ENCODE data around the gene OTOP2. TPM values are rescaled to one million over a fixed set of nuclear protein-coding genes. Genes with fewer than 3 reads are reported as not detected.
"Not testable (repeated sequence)": the region's sequence is repeated elsewhere in the genome, so short reads cannot be mapped to it uniquely, and the experiment has no call there.

Gene OTOP2
- total RNA-seq, 2 experiments from 2014 or later: not detected

GRCh38 chr17:74960570-74961342 lies 36.7 kb downstream of the OTOP2 start:
- CTCF ChIA-PET: interaction anchor here (0.6 to 3.8 kb wide), 29 partner anchors 9 to 451 kb away, joined by 3 to 31 read pairs (median 5); partner anchors contain the start of genes CDR2L, HID1, KCTD2 and MRPL58
- POLR2A ChIA-PET: interaction anchor here (0.6 to 2.4 kb wide), 4 partner anchors 12 to 244 kb away, joined by 3 to 17 read pairs (median 4); partner anchors contain the start of gene MRPL58

DNA sequence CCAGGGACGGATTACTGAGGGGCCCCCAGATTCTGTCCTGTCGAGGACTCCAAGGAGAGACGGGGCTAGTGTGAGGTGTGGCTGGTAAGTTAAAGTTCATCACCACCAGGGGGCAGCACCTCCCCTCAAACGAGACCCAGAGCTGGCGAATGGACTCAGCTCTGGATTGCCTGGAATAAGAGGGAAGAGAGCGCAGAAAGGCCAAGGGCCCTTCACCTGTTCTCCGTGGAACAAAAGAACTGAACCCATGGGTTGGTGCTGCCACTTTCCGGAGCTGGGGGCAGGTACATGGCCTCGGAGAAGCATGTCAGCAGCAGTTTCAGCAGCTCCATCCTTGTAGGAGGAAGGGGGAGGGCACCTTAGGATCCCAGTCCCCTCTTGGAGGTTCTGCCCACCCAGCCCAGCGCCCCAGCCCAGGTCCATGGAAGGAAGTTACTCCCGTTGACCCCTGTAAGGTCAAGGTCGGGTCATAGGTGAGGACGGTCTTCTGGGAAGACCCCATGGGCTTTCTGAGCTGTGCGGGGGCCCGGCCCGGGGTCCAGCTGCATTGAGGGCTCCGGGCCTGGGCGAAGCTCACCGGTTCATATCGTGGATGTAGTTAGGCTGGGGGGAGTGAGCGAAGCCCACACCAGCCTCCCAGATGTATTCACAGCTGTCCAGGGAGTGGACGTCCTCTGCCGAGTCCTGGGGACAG lies 37.7 kb downstream of the OTOP2 start:
- ChIA-PET CTCF (interaction anchor here (0.6 to 3.8 kb wide), 27 partner anchors 10 to 450 kb away, joined by 3 to 31 read pairs (median 6); partner anchors contain the start of genes ARMC7, CDR2L, HID1 and KCTD2), POLR2A (interaction anchor here (0.5 to 2.4 kb wide), 5 partner anchors 11 to 445 kb away, joined by 3 to 17 read pairs (median 4); partner anchors contain the start of gene MRPL58)

GRCh38 chr17:74962622-74963394 lies 38.7 kb downstream of the OTOP2 start:
- CTCF ChIA-PET: interaction anchor here (0.6 to 3.8 kb wide), 18 partner anchors 9 to 490 kb away, joined by 3 to 31 read pairs (median 6); partner anchors contain the start of genes ARMC7, CDR2L, HID1 and MRPL58
- POLR2A ChIA-PET: interaction anchor here (2.4 kb wide), 1 partner anchor 49 kb away, joined by 17 read pairs; the partner anchor contains the start of gene MRPL58

GRCh38 chr17:74963656-74964055 lies 39.6 kb downstream of the OTOP2 start:
- CTCF ChIA-PET: interaction anchor here (0.6 to 3.8 kb wide), 6 partner anchors 8 to 449 kb away, joined by 3 to 31 read pairs (median 3); partner anchors contain the start of gene MRPL58
- POLR2A ChIA-PET: no interaction called here

- ChIA-PET CTCF (interaction anchor here (0.6 to 1.3 kb wide), 3 partner anchors 10 to 147 kb away, joined by 3 read pairs; no protein-coding TSS in a partner anchor), POLR2A (no interaction called here)
Observed at GRCh38 chr17:74964246-74964761, 40.2 kb downstream of the OTOP2 start.

DNA sequence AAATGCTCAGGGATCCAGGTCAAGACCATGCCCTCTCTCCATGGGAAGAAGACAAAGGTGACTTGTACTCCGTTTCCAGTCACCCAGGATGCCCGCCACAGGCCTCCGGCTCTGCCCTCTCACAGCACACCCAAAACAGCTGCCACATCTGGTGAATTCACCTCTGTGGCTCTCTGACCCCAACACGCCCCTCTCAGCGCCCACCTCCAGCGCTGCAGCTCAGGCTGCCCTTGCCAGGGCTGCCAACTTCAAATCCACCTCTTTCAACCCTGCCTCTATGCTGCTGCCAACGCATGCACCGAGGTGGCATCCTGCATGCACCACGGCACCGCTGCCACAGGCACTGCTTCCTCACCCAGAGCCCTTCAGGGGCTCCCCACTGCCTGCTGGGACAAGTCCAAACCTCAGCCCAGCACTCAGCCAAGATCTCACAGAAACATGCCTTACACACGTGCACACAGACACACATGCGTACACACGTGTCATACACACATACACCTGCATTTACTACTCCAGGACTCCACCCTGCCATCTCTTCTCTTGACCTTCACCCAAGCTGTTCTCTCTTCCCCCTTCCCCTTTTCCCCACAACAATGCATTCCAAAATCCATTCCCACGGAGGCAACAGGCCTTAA lies 41.0 kb downstream of the OTOP2 start:
- ChIA-PET CTCF (no interaction called here), POLR2A (no interaction called here)

DNA sequence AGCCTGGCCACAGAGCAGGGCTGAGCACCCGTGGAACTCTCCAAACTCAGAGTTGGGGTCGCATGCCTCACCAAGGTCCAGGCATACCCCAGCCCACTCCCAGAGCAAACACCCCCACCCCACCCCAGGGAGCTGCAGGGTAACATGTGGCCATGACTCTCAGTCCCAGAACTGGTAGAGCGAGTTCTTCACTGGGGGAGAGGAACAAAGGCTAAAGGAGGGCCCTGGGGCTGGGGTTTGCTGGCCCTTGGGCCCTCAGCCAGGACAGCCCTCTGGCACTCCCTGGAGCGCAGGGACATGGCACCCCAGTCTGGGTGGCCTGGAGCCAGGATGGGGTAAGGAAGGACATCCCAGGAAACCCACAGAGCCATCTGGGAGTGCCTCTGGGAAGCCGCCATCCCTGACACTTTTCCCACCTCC lies 44.3 kb downstream of the OTOP2 start:
- ChIA-PET POLR2A (interaction anchor here (0.5 kb wide), 1 partner anchor 27 kb away, joined by 3 read pairs; no protein-coding TSS in a partner anchor), CTCF (interaction anchor here (1.4 kb wide), 1 partner anchor 11 kb away, joined by 6 read pairs; no protein-coding TSS in a partner anchor)

- POLR2A ChIA-PET: not testable (repeated sequence)
- CTCF ChIA-PET: interaction anchor here (1.1 to 1.6 kb wide), 2 partner anchors 9 to 13 kb away, joined by 4 to 5 read pairs; no protein-coding TSS in a partner anchor
Observed at GRCh38 chr17:74969501-74969900, 45.4 kb downstream of the OTOP2 start.

DNA sequence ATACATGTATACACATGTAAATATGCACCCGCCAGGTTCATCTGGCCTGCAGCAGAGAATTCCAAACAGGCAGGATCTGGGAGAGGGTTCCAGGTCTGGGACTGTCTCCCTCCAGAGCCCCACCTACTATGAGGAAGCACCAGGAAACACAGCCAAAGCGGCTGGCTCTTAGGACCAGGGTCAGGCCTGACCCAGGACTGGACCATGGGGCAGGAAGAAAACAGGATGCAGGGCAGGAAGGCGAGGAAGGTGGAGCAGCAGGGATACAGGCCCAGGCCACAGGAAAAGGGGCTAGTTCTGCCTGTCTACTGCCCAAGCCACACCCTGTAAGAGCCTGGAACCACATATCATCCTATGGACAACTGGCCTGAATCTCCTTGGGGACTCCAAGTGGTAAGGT lies 46.3 kb downstream of the OTOP2 start:
- ChIA-PET POLR2A (no interaction called here), CTCF (interaction anchor here (1.6 to 3.6 kb wide), 3 partner anchors 9 to 14 kb away, joined by 5 to 23 read pairs (median 6); no protein-coding TSS in a partner anchor)

DNA sequence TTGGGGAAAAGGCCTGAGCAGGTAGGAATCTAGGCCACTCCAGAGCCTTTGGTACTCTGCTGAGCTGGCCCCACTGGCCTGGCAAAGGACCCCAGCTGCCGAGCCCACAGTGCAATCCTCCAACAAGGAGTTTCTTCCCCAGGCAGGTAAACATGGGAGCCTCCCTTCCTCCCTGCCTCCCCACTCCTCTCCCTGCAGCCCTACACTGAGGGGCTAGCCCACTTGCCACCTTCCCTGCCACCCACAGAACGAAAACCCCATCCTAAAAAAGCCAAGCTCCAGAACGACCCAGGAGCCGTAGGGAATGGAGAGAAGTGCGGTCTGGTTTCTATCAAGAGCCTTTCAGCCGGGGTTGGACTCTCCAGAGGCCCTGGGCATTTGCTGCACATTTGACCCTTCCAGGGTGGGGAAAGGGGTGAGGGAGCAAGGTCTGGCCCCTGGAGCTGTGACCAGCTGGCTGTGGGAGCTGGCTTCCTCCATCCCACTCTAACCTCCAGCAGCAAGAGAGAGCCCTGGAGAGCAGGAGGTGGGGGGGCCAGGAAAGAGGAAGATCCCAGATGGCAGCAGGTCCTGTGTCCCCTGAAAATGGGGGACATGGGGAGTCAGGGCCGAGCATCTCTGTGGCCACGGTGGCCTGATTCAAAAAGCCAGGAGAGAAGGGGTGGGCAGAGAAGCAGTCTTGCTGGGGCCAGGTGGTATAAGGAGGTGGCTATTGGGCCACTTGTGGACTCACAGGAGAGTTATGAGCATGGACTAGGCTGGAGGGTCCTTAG lies 47.2 kb downstream of the OTOP2 start:
- POLR2A ChIA-PET: no interaction called here
- CTCF ChIA-PET: interaction anchor here (1.2 to 3.6 kb wide), 5 partner anchors 8 to 106 kb away, joined by 4 to 23 read pairs (median 5); no protein-coding TSS in a partner anchor

DNA sequence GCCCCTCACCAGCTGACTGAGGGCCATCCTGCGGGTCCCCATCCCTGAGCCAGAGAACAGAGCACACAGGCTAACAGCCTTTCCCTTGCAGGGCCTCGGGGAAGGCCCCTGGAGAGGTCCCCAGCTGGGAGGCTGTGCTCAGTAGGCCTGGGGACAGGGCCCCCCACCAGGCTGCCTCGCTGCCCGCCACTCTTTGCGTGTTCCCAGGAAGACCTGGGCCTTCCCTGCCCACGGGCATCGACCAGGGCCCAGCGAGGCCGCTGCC lies 47.7 kb downstream of the OTOP2 start:
- POLR2A ChIA-PET: no interaction called here

GRCh38 chr17:74972107-74972972 lies 48.3 kb downstream of the OTOP2 start, which contains the start of gene HID1:
Gene HID1, minus strand, starts transcription at chr17:74972759. Its CDS starts 103 bp downstream, at chr17:74972656.
- POLR2A ChIA-PET: interaction anchor here (0.6 to 1.0 kb wide), 2 partner anchors 15 to 223 kb away, joined by 3 read pairs; partner anchors contain the start of gene CDR2L

More for the DNA sequence above, 47.7 kb downstream of the OTOP2 start:
- CTCF ChIA-PET: interaction anchor here (1.2 to 3.6 kb wide), 5 partner anchors 8 to 107 kb away, joined by 4 to 23 read pairs (median 6); partner anchors contain the start of gene MRPL58

DNA sequence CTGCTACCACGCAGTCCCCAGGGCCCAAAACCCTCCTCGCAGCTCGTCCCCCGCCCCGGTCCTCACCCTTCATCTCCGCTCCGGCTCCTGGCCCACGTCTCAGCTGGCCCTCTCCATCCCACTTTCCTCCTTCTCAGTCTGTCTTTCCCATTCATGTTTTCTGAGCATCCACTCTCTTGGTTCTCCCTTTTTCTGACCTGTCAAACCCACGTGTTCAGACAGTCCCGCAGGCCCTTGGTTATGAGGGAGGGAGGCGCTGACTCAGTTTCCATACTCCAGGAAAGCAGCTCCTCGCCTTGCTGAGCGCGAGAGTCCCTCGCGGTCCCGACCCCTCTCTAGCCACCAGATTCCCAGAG lies 48.9 kb downstream of the OTOP2 start:
- ChIA-PET POLR2A (interaction anchor here (0.5 to 1.0 kb wide), 3 partner anchors 12 to 224 kb away, joined by 3 read pairs; partner anchors contain the start of gene CDR2L), CTCF (interaction anchor here (0.6 to 3.6 kb wide), 5 partner anchors 12 to 237 kb away, joined by 3 to 23 read pairs (median 6); partner anchors contain the start of gene MRPL58)

More at GRCh38 chr17:74972107-74972972, 48.3 kb downstream of the OTOP2 start, which contains the start of gene HID1:
- CTCF ChIA-PET: interaction anchor here (1.2 to 3.6 kb wide), 5 partner anchors 9 to 107 kb away, joined by 4 to 23 read pairs (median 6); partner anchors contain the start of gene MRPL58

DNA sequence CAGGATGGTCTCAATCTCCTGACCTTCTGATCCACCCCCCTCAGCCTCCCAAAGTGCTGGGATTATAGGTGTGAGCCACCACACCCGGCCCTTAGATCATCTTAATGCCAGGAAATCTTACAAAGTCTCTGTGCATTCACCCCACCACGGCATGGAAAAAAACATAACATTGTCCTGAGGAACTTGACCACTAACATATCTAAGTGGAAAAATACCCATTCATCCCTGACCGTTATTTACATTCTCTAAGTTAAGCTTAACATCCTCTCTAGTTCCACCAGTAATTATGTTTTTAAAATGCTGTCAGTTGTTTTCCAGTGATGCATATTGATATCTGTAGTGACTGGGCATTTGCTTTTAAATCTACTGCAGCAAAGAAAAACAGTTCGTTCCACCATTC lies 51.9 kb downstream of the OTOP2 start:
- POLR2A ChIA-PET: no interaction called here
- CTCF ChIA-PET: interaction anchor here (3.7 kb wide), 1 partner anchor 14 kb away, joined by 9 read pairs; no protein-coding TSS in a partner anchor

DNA sequence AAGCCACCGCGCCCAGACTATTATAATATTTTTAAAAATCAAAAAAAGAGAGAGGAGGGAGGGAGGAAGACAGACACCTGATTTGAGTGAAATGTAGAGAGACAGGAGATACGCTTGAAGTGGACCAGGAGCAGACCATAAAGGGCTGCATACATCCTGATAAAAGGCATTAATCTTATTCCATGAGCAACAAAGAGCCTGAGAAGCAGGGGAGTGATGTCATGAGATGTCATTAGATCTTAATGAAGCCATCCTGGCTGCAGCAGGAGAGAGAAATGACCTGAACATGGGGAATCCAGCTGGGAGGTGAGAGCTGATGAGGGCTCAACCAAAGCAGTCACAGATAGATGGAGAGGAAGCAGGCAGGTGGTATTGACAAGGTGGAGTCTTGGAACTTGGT lies 53.7 kb downstream of the OTOP2 start:
- POLR2A ChIA-PET: no interaction called here
- CTCF ChIA-PET: interaction anchor here (1.0 to 3.7 kb wide), 2 partner anchors 16 kb away, joined by 4 to 9 read pairs; no protein-coding TSS in a partner anchor

GRCh38 chr17:74978240-74978639 lies 54.2 kb downstream of the OTOP2 start:
- ChIA-PET POLR2A (no interaction called here), CTCF (interaction anchor here (1.0 kb wide), 1 partner anchor 17 kb away, joined by 4 read pairs; no protein-coding TSS in a partner anchor)

Data from activated CD8-positive, alpha-beta memory T cell treated with anti-CD3 and anti-CD28 coated beads for 36 hours (primary cell).